MM.1S (cell line): Measurements from ENCODE around the gene GFRA1.

Experiments
- DNase-seq: peaks from one replicate; pipeline ENCODE4 v3.0.0-alpha.2; 2015
- H2AFZ ChIP-seq: fragments of 300-600 bp; sonication (generic); 2 replicates; pipeline ENCODE4 v1.6.0; 2016; ENCODE audit warnings: antibody characterized with exemption, low read length
- H3F3A ChIP-seq: fragments of 300-600 bp; sonication (generic); 2 replicates; pipeline ENCODE4 v1.6.1; 2016; ENCODE audit warnings: mild to moderate bottlenecking, antibody characterized with exemption, low read length, moderate library complexity, mixed read lengths; ENCODE audit not compliant: insufficient read depth
- H3K27ac ChIP-seq: fragments of 300-600 bp; sonication (generic); 2 replicates; pipeline ENCODE4 v1.5.1; 2016; ENCODE audit warnings: mild to moderate bottlenecking, low read length
- H3K27me3 ChIP-seq: fragments of 300-600 bp; sonication (generic); replicated peaks from 2 replicates; pipeline ENCODE4 v1.6.0; 2016; ENCODE audit warnings: low read length; ENCODE audit not compliant: insufficient read depth
- H3K36me3 ChIP-seq: fragments of 300-600 bp; sonication (generic); replicated peaks from 2 replicates; pipeline ENCODE4 v1.6.1; 2016; ENCODE audit warnings: mild to moderate bottlenecking, low read length, mixed read lengths; ENCODE audit not compliant: insufficient read depth
- H3K4me1 ChIP-seq: fragments of 300-600 bp; sonication (generic); 2 replicates; pipeline ENCODE4 v1.6.1; 2016; ENCODE audit warnings: low read length, mixed read lengths
- H3K4me2 ChIP-seq: fragments of 300-600 bp; sonication (generic); 2 replicates; pipeline ENCODE4 v1.6.0; 2016; ENCODE audit warnings: low read depth, low read length
- H3K4me3 ChIP-seq: fragments of 300-600 bp; sonication (generic); 2 replicates; pipeline ENCODE4 v1.5.1; 2016; ENCODE audit warnings: low read length, mixed read lengths
- H3K79me2 ChIP-seq: fragments of 300-600 bp; sonication (generic); 2 replicates; pipeline ENCODE4 v1.6.1; 2016; ENCODE audit warnings: mixed run types, low read length, mixed read lengths
- H3K9ac ChIP-seq: fragments of 300-600 bp; sonication (generic); 2 replicates; pipeline ENCODE4 v1.6.1; 2016; ENCODE audit warnings: low read length, mixed read lengths
- H3K9me2 ChIP-seq: fragments of 300-600 bp; sonication (generic); replicated peaks from 2 replicates; pipeline ENCODE4 v1.6.1; 2016; ENCODE audit warnings: mild to moderate bottlenecking, low read length, mixed read lengths; ENCODE audit not compliant: insufficient read depth
- H3K9me3 ChIP-seq: fragments of 300-600 bp; sonication (generic); replicated peaks from 2 replicates; pipeline ENCODE4 v1.6.1; 2016; ENCODE audit warnings: mild to moderate bottlenecking, low read length, mixed read lengths; ENCODE audit not compliant: insufficient read depth
- H4K20me1 ChIP-seq: fragments of 300-600 bp; sonication (generic); 2 replicates; pipeline ENCODE4 v1.6.1; 2016; ENCODE audit warnings: mild to moderate bottlenecking, low read length, moderate library complexity, mixed read lengths; ENCODE audit not compliant: insufficient read depth
- EZH2 ChIP-seq: fragments of 300-600 bp; sonication (generic); optimal IDR thresholded peaks from 2 replicates; pipeline ENCODE3; 2017; ENCODE audit warnings: low read depth, mild to moderate bottlenecking, antibody characterized with exemption, low read length, mixed read lengths
- EZH2phosphoT487 ChIP-seq: fragments of 300-600 bp; sonication (generic); IDR thresholded peaks from 2 replicates; pipeline ENCODE4 v1.6.1; 2018; ENCODE audit warnings: antibody characterized with exemption, low read length
- TF ChIP-seq, protein P1 (sequence below): fragments of 300-600 bp; sonication (generic); IDR thresholded peaks from 2 replicates; pipeline ENCODE4 v1.5.1; 2016; ENCODE audit warnings: antibody characterized with exemption, low read length, mixed read lengths

GFRA1 gene

DNA sequence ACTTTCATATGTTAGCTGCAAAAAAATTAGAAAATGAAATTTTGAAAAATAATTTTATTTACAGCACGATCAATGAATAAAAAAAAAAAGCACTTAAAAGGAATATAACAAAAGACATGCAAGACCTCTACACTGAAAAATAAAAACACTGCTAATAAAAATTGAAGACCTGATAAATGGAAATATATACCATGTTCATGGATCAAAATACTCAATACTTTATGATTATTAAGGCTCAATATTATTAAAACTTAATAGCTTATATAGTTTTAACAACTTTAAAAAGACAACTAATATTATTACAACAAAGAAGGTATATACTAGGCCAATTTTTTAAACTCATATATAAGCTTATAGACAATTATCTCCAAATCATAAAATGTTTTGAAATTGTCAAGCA lies 143.0 kb downstream of the GFRA1 start:
- Histone ChIP-seq H3K9me3 (no peaks in the 10 kb centered on the region), H3K36me3 (no peaks in the 10 kb centered on the region), H4K20me1 (no peaks in the 10 kb centered on the region), H3K27me3 (no peaks in the 10 kb centered on the region), H3K4me3 (no peak overlapping the region), H2AFZ (no peak overlapping the region), H3F3A (no peaks in the 10 kb centered on the region; the same call in 1 of the 2 replicates), H3K27ac (no peak overlapping the region), H3K79me2 (no peaks in the 10 kb centered on the region), H3K9me2 (no peaks in the 10 kb centered on the region), H3K4me1 (no peaks in the 10 kb centered on the region), H3K4me2 (no peak overlapping the region), H3K9ac (no peak overlapping the region)
- TF ChIP-seq, protein P1, sequence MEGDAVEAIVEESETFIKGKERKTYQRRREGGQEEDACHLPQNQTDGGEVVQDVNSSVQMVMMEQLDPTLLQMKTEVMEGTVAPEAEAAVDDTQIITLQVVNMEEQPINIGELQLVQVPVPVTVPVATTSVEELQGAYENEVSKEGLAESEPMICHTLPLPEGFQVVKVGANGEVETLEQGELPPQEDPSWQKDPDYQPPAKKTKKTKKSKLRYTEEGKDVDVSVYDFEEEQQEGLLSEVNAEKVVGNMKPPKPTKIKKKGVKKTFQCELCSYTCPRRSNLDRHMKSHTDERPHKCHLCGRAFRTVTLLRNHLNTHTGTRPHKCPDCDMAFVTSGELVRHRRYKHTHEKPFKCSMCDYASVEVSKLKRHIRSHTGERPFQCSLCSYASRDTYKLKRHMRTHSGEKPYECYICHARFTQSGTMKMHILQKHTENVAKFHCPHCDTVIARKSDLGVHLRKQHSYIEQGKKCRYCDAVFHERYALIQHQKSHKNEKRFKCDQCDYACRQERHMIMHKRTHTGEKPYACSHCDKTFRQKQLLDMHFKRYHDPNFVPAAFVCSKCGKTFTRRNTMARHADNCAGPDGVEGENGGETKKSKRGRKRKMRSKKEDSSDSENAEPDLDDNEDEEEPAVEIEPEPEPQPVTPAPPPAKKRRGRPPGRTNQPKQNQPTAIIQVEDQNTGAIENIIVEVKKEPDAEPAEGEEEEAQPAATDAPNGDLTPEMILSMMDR = no peak
- no peak for TF ChIP-seq EZH2
- no peak for TF ChIP-seq EZH2phosphoT487
- no peak for DNase-seq

DNA sequence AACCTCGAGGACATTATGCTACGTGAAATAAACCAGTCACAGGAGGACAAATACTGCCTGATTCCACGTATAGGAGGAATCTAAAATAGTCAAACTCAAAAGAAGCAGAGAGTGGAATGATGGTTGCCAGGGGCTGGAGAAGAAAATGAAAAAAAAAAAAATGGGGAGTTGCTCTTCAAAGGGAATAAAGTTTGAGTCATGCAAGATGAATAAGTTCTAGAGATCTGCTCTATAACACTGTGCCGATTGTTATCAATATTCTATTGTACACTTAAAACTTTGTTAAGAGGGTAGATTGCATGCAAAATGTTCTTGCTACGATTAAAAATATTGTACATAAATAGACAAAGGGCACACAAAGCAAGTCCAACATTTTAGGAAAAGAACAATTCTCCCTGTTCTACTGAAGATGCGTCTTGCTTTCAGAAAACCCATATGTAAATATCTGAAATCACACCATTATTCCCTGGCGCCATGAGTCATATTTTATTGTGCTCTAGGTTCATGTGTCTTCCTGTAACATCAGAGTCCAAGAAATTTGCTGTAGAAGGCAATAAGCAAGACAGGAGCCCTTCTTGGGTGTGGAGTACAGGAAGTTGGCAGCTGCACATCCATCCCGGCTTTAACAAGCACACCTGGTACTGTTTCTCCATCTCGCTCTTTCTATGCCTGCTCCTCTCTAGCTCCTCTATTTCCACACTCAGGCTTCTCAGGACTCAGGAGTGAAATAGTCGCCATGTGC lies 145.9 kb downstream of the GFRA1 start:
- no peak overlapping the region for H3K27ac ChIP-seq
- no peak overlapping the region for H3K4me2 ChIP-seq
- no peak overlapping the region for H3K4me3 ChIP-seq
- no peak overlapping the region for H2AFZ ChIP-seq
- TF ChIP-seq EZH2phosphoT487 (no peak), EZH2 (no peak)
- TF ChIP-seq, protein P1 = no peak
- H3F3A ChIP-seq = no peaks in the 10 kb centered on the region; the same call in 1 of the 2 replicates
- no peaks in the 10 kb centered on the region for H3K27me3 ChIP-seq
- no peaks in the 10 kb centered on the region for H3K9me2 ChIP-seq
- no peaks in the 10 kb centered on the region for H3K9me3 ChIP-seq
- DNase-seq = no peak
- H3K36me3 ChIP-seq = no peaks in the 10 kb centered on the region
- no peaks in the 10 kb centered on the region for H3K4me1 ChIP-seq
- no peaks in the 10 kb centered on the region for H3K79me2 ChIP-seq
- H3K9ac ChIP-seq = no peak overlapping the region
- H4K20me1 ChIP-seq = no peaks in the 10 kb centered on the region

DNA sequence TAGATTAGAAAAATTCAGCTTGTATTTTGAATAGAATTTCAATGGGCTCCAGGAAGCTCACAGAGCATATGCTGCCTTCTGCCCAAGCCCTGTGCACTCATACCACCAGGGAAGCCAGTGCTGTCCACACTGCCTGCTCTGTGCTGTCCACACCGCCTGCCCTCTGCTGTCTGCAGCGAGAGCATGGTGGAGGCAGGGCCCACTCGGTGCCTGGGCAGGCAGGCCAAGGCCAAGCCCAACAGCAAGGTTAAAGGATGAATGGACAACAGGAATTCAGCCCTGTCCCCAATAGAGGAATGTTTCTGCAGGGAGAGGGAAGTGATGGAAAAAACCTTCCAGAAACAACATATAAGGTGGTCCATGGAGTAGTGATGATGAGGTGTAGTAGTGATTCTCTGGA lies 146.8 kb downstream of the GFRA1 start:
- Histone ChIP-seq H3K27ac (no peak overlapping the region), H3F3A (no peaks in the 10 kb centered on the region; the same call in 1 of the 2 replicates), H3K4me1 (no peaks in the 10 kb centered on the region), H3K4me2 (no peak overlapping the region), H3K9ac (no peak overlapping the region), H4K20me1 (no peaks in the 10 kb centered on the region), H3K9me3 (no peaks in the 10 kb centered on the region), H3K36me3 (no peaks in the 10 kb centered on the region), H3K79me2 (no peaks in the 10 kb centered on the region), H3K27me3 (no peaks in the 10 kb centered on the region), H3K9me2 (no peaks in the 10 kb centered on the region), H2AFZ (no peak overlapping the region), H3K4me3 (no peak overlapping the region)
- DNase-seq = no peak
- TF ChIP-seq, protein P1 = no peak
- no peak for TF ChIP-seq EZH2
- no peak for TF ChIP-seq EZH2phosphoT487
